SU-DHL-6 (cell line): ENCODE measurements around the gene RNF32.

ENCODE experiments used
- CTCF ChIP-seq: fragments of 200-600 bp; sonication (generic); IDR thresholded peaks from one replicate; pipeline ENCODE4 v1.5.1; 2017; ENCODE audit warnings: antibody characterized with exemption, mild to moderate bottlenecking, low read length, moderate library complexity; ENCODE audit not compliant: insufficient read depth, poor library complexity, severe bottlenecking
- EZH2phosphoT487 ChIP-seq: fragments of 200-600 bp; sonication (generic), shearing (Covaris generic); conservative IDR thresholded peaks from 2 replicates; pipeline ENCODE4 v1.6.1; 2018; ENCODE audit warnings: mild to moderate bottlenecking, antibody characterized with exemption, low read length, moderate library complexity, mixed read lengths

- TF ChIP-seq CTCF: no peak
- TF ChIP-seq EZH2phosphoT487: no peak
Measured at GRCh38 chr7:156702399-156702798, 61.8 kb downstream of the RNF32 start.
